ENCODE results near the gene SLC35G2. TPM values are rescaled to one million over a fixed set of nuclear protein-coding genes. Genes with fewer than 3 reads are reported as not detected.
A peak's percentile ranks its signal among the peaks of the same experiment; 100 is the strongest.

The SLC35G2 gene
- total and polyA plus RNA-seq, 2 donors (not counting 3 experiments of a cell fraction or from before 2014, with no cell fraction given): 19.4 to 23.9 TPM

GRCh38 chr3:136838641-136839555, 20.0 kb downstream of the SLC35G2 start:
- intact Hi-C loops (cut with micrococcal nuclease) (loop anchor here (1.0 to 5.0 kb wide), 6 partner anchors 20 to 642 kb away; partner anchors contain the start of genes MSL2, NCK1, SLC35G2 and STAG1), dilution Hi-C loops (cut with MboI; ENCODE audit: extremely low pct_ligation_motif_present, low sequenced_read_pairs) (no loop called here)
- peak overlapping the region; percentile 83 for H3K4me2 ChIP-seq (ENCODE audit: insufficient read depth, low read length)
- H3K9me1 ChIP-seq (replicated peaks; ENCODE audit: control insufficient read depth, extremely low read depth, insufficient read depth, low read length): no peaks in the 10 kb centered on the region
- H3K4me1 ChIP-seq (ENCODE audit: control insufficient read depth, extremely low read depth, insufficient read depth, low read length): peaks cover 54% of the 10 kb centered on the region
- peak; percentile 84 for FAIRE-seq
- H3K9ac ChIP-seq (replicated peaks; ENCODE audit: extremely low read depth, insufficient read depth, low read length): peak overlapping the region; percentile 48
- ChIA-PET POLR2A (interaction anchor here (1.2 to 1.9 kb wide), 2 partner anchors 20 to 23 kb away, joined by 3 to 8 read pairs; partner anchors contain the start of genes NCK1 and SLC35G2), CTCF (interaction anchor here (0.6 to 3.0 kb wide), 9 partner anchors 16 to 448 kb away, joined by 3 to 28 read pairs (median 4); partner anchors contain the start of genes NCK1 and STAG1)
- H3K36me3 ChIP-seq (ENCODE audit: control insufficient read depth in 2 of 2, extremely low read depth in 1 of 2, insufficient read depth in 2 of 2, low read length in 2 of 2): no peaks in the 10 kb centered on the region
- peak; percentile 88 for DNase-seq (ENCODE audit: low read depth, low spot score)
- no peaks in the 10 kb centered on the region for H4K20me1 ChIP-seq (replicated peaks; ENCODE audit: control insufficient read depth, extremely low read depth, insufficient read depth, low read length)
- H2AFZ ChIP-seq (ENCODE audit: low read depth, low read length): no peak overlapping the region
- no TSS peak for BruUV-seq (replicated peaks)
- H3K27ac ChIP-seq (ENCODE audit: insufficient read depth, low read depth, low read length): peak overlapping the region; percentile 86
- H3K27me3 ChIP-seq (ENCODE audit: control insufficient read depth in 2 of 2, insufficient read depth in 2 of 2, low read length in 2 of 2): no peaks in the 10 kb centered on the region
- TF ChIP-seq POLR2AphosphoS5 (IDR thresholded peaks at IDR 0.05; ENCODE audit: insufficient read depth, low read depth, low read length) (peak; percentile 25), POLR2A (IDR thresholded peaks at IDR 0.05; ENCODE audit: low read depth, low read length) (peak; percentile 25), FOS (IDR thresholded peaks at IDR 0.05; ENCODE audit: borderline replicate concordance, insufficient read depth, low read length) (peak; percentile 92), MYC (IDR thresholded peaks at IDR 0.05; ENCODE audit: low read depth, low read length) (no peak), MAX (IDR thresholded peaks at IDR 0.05; ENCODE audit: insufficient read depth, insufficient read length) (no peak), JUN (IDR thresholded peaks at IDR 0.05; ENCODE audit: borderline replicate concordance, insufficient read depth, insufficient read length, low read depth) (peak; percentile 67), EZH2 (IDR thresholded peaks at IDR 0.05; ENCODE audit: borderline replicate concordance, low read depth, low read length, severe bottlenecking) (no peak), CTCF (IDR thresholded peaks at IDR 0.05; ENCODE audit: extremely low read depth in 1 of 2, insufficient read depth in 1 of 2, low read depth in 1 of 2, low read length in 2 of 2) (no peak), GATA2 (IDR thresholded peaks at IDR 0.05; ENCODE audit: insufficient read depth, insufficient read length, low read depth, low read length) (peak; percentile 87)
- no peaks in the 10 kb centered on the region for H3K9me3 ChIP-seq (replicated peaks; ENCODE audit: control insufficient read depth, insufficient read depth, low read length)
- H3K79me2 ChIP-seq (ENCODE audit: control insufficient read depth, insufficient read depth, low read length): peaks cover 52% of the 10 kb centered on the region
- H3K4me3 ChIP-seq (replicated peaks in 1 of 3; ENCODE audit: insufficient read depth in 1 of 3, low read depth in 1 of 3, low read length in 3 of 3): peak overlapping the region in 1 of 3 experiments; percentile 33

All from endothelial cell of umbilical vein (primary cell).